ENCODE results near the gene TGFBRAP1. TPM values are rescaled to one million over a fixed set of nuclear protein-coding genes. Genes with fewer than 3 reads are reported as not detected.
A peak's percentile ranks its signal among the peaks of the same experiment; 100 is the strongest.

Gene TGFBRAP1
- total and polyA plus RNA-seq, 9 of the 15 experiments (the other 6 are each of a cell fraction or from before 2014, with no cell fraction given), result 3.7 to 18.0 (median 11.0) TPM

DNA sequence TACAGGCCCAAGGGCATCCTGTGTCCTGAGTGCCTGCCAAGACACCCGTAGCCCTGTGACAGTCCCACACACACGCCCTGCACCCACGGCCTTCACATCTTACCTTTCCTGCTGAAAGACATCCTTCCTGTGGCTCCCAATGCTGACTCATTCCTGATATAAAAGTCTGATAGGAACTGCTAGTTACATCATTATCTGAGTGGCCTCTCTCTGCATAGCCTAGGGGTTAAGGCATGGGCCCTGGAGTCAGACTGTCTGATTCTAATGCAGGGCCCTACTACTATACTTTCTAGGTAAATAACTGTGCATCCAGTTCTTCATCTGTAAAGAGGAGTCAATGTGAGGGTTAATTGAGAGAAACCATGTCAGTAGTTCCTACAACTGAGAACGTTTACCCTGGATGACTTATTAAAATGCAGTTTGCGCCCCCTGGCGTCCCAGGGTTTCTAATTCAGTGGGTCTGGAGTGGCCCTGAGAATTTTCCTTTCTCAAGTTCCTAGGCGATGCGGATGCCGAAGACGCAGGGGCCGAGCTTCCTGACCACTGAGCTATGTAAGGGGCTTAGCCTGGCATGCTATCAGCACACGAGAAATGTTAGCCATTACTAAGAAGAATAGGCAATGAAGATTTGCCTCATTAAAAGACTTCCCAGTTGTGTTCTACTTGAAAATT, 94.0 kb downstream of the TGFBRAP1 start (continued):
- TF ChIP-seq JUN (IDR thresholded peaks at IDR 0.05; ENCODE audit: borderline replicate concordance, low read depth, low read length), result peak; percentile 69
- TF ChIP-seq JUN (CRISPR knock-in tag; IDR thresholded peaks at IDR 0.05; ENCODE audit: borderline replicate concordance), result no peak
- TF ChIP-seq ZNF445 (CRISPR knock-in tag; IDR thresholded peaks at IDR 0.05; ENCODE audit: low read depth), result no peak
- TF ChIP-seq ZNF133 (CRISPR knock-in tag; IDR thresholded peaks at IDR 0.05), result no peak
- no peak for TF ChIP-seq GTF2A2 (tag; IDR thresholded peaks at IDR 0.05)
- no peak for TF ChIP-seq BMI1 (IDR thresholded peaks at IDR 0.05; ENCODE audit: low read length)
- TF ChIP-seq TRIM24 (IDR thresholded peaks at IDR 0.05), result no peak
- no peak for TF ChIP-seq ZNF717 (CRISPR knock-in tag; IDR thresholded peaks at IDR 0.05)
- no peak for TF ChIP-seq POLR2AphosphoS5 (IDR thresholded peaks at IDR 0.05; ENCODE audit: control insufficient read depth, insufficient read depth, low read depth, low read length)
- TF ChIP-seq ZFX (CRISPR knock-in tag; IDR thresholded peaks at IDR 0.05), result no peak
- no peak for TF ChIP-seq FOXA1 (IDR thresholded peaks at IDR 0.05; ENCODE audit: borderline replicate concordance)
- TF ChIP-seq CTBP1 (IDR thresholded peaks at IDR 0.05; ENCODE audit: borderline replicate concordance), result peak; percentile 91
- TF ChIP-seq OTX1 (CRISPR knock-in tag; IDR thresholded peaks at IDR 0.05), result no peak
- no peak for TF ChIP-seq HEY1 (CRISPR knock-in tag; IDR thresholded peaks at IDR 0.05; ENCODE audit: borderline replicate concordance)
- no peak for TF ChIP-seq RFX5 (IDR thresholded peaks at IDR 0.05; ENCODE audit: low read depth, low read length)
- TF ChIP-seq ZNF316 (IDR thresholded peaks at IDR 0.05), result peak; percentile 60; the same call in 1 of the 2 replicates
- TF ChIP-seq C11orf30 (IDR thresholded peaks at IDR 0.05; ENCODE audit: low read depth), result peak; percentile 73
- no peak for TF ChIP-seq NR4A1 (CRISPR knock-in tag; IDR thresholded peaks at IDR 0.05)
- no peak for TF ChIP-seq NR4A1 (tag; IDR thresholded peaks at IDR 0.05)
- no peak for TF ChIP-seq ZNF324 (CRISPR knock-in tag; IDR thresholded peaks at IDR 0.05)
- no peak for TF ChIP-seq TRIM28 (IDR thresholded peaks at IDR 0.05)
- TF ChIP-seq, protein P1, sequence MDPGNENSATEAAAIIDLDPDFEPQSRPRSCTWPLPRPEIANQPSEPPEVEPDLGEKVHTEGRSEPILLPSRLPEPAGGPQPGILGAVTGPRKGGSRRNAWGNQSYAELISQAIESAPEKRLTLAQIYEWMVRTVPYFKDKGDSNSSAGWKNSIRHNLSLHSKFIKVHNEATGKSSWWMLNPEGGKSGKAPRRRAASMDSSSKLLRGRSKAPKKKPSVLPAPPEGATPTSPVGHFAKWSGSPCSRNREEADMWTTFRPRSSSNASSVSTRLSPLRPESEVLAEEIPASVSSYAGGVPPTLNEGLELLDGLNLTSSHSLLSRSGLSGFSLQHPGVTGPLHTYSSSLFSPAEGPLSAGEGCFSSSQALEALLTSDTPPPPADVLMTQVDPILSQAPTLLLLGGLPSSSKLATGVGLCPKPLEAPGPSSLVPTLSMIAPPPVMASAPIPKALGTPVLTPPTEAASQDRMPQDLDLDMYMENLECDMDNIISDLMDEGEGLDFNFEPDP (CRISPR knock-in tag; IDR thresholded peaks at IDR 0.05), result no peak
- no peak for TF ChIP-seq ZFP30 (CRISPR knock-in tag; IDR thresholded peaks at IDR 0.05; ENCODE audit: borderline replicate concordance)
- TF ChIP-seq NFRKB (IDR thresholded peaks at IDR 0.05; ENCODE audit: low read depth), result no peak
- no peak for TF ChIP-seq RBM39 (optimal IDR thresholded peaks at IDR 0.05; ENCODE audit: low read depth, low read length)
- no peak for TF ChIP-seq NR2F6 (CRISPR knock-in tag; IDR thresholded peaks at IDR 0.05)
- no peak for TF ChIP-seq ZBTB1 (CRISPR knock-in tag; IDR thresholded peaks at IDR 0.05; ENCODE audit: borderline replicate concordance, low read depth)
- TF ChIP-seq CAMTA2 (CRISPR knock-in tag; conservative IDR thresholded peaks at IDR 0.05), result no peak
- TF ChIP-seq, protein P2, sequence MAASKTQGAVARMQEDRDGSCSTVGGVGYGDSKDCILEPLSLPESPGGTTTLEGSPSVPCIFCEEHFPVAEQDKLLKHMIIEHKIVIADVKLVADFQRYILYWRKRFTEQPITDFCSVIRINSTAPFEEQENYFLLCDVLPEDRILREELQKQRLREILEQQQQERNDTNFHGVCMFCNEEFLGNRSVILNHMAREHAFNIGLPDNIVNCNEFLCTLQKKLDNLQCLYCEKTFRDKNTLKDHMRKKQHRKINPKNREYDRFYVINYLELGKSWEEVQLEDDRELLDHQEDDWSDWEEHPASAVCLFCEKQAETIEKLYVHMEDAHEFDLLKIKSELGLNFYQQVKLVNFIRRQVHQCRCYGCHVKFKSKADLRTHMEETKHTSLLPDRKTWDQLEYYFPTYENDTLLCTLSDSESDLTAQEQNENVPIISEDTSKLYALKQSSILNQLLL (CRISPR knock-in tag; IDR thresholded peaks at IDR 0.05; ENCODE audit: borderline replicate concordance), result no peak
